PC-3 (cell line): ENCODE results near the gene ANKS1B. TPM values are rescaled to one million over a fixed set of nuclear protein-coding genes. Genes with fewer than 3 reads are reported as not detected.

Experiments
- ATAC-seq: fragments of 200-7000 bp; cut with Tn5 transposase; 2 replicates; pipeline ENCODE4 v1.9.1; 2020; ENCODE audit warnings: mild to moderate bottlenecking, moderate library complexity
- BruUV-seq: library from RNA; stranded (reverse); fragments of 400-500 nt; replicated peaks from 2 replicates; lab custom pipeline; 2021; lab: Mats Ljungman, UMichigan
- CTCF ChIA-PET: fragments of 300-600 bp; sonication (Branson Sonifier 250); formaldehyde crosslinking; loops from one replicate; lab custom pipeline; 2022; ENCODE audit warnings: antibody characterized with exemption; lab: Charles Lee
- POLR2A ChIA-PET: fragments of 300-600 bp; sonication (Branson Sonifier 250); formaldehyde crosslinking; loops from one replicate; lab custom pipeline; 2022; ENCODE audit warnings: antibody characterized with exemption; ENCODE audit not compliant: unreplicated experiment; lab: Charles Lee
- DNase-seq: peaks from one replicate; pipeline ENCODE4 v3.0.0-alpha.2; 2015
- H2AFZ ChIP-seq: fragments of 300-600 bp; sonication (generic); 2 replicates; pipeline ENCODE4 v1.6.0; 2016; ENCODE audit warnings: antibody characterized with exemption, low read length
- H3F3A ChIP-seq: fragments of 300-600 bp; sonication (generic); one replicate; pipeline ENCODE4 v1.6.0; 2017; ENCODE audit warnings: antibody characterized with exemption, low read length, control low read depth, mild to moderate bottlenecking; ENCODE audit not compliant: unreplicated experiment
- H3K27ac ChIP-seq: fragments of 300-600 bp; sonication (generic); 2 replicates; pipeline ENCODE4 v1.5.1; 2016; ENCODE audit warnings: mild to moderate bottlenecking, low read length
- H3K27me3 ChIP-seq: fragments of 300-600 bp; sonication (generic); 2 replicates; pipeline ENCODE4 v1.6.1; 2016; ENCODE audit warnings: low read length, mixed read lengths
- H3K36me3 ChIP-seq: fragments of 300-600 bp; sonication (generic); 2 replicates; pipeline ENCODE4 v1.6.1; 2016; ENCODE audit warnings: low read depth, mixed run types, low read length, mixed read lengths
- H3K4me1 ChIP-seq: fragments of 300-600 bp; sonication (generic); 2 replicates; pipeline ENCODE4 v1.5.1; 2016; ENCODE audit warnings: low read length; ENCODE audit not compliant: insufficient read depth
- H3K4me2 ChIP-seq: fragments of 300-600 bp; sonication (generic); 2 replicates; pipeline ENCODE4 v1.6.0; 2016; ENCODE audit warnings: low read length
- H3K4me3 ChIP-seq: fragments of 300-600 bp; sonication (generic); 2 replicates; pipeline ENCODE4 v1.5.1; 2016; ENCODE audit warnings: mild to moderate bottlenecking, low read length, mixed read lengths
- H3K79me2 ChIP-seq: fragments of 300-600 bp; sonication (generic); 2 replicates; pipeline ENCODE4 v1.6.1; 2017; ENCODE audit warnings: low read length, mixed read lengths
- H3K9ac ChIP-seq: fragments of 300-600 bp; sonication (generic); 2 replicates; pipeline ENCODE4 v1.6.0; 2016; ENCODE audit warnings: mild to moderate bottlenecking, low read length
- H3K9me2 ChIP-seq: fragments of 300-600 bp; sonication (generic); replicated peaks from 2 replicates; pipeline ENCODE4 v1.6.1; 2016; ENCODE audit warnings: mixed run types, low read length, mixed read lengths
- H3K9me3 ChIP-seq: fragments of 300-600 bp; sonication (generic); 2 replicates; pipeline ENCODE4 v1.6.1; 2016; ENCODE audit warnings: low read length, mixed read lengths
- H4K20me1 ChIP-seq: fragments of 300-600 bp; sonication (generic); 2 replicates; pipeline ENCODE4 v1.6.1; 2016; ENCODE audit warnings: low read length, mixed read lengths
- EZH2 ChIP-seq: fragments of 300-600 bp; sonication (generic); IDR thresholded peaks from one replicate; pipeline ENCODE4 v1.6.1; 2017; ENCODE audit warnings: antibody characterized with exemption, mild to moderate bottlenecking, low read length; ENCODE audit not compliant: unreplicated experiment
- EZH2phosphoT487 ChIP-seq: fragments of 300-600 bp; sonication (generic); IDR thresholded peaks from 2 replicates; pipeline ENCODE4 v1.6.1; 2018; ENCODE audit warnings: mild to moderate bottlenecking, antibody characterized with exemption, low read length, borderline replicate concordance
- intact Hi-C: fragments of 100-400 bp; cut with micrococcal nuclease; formaldehyde crosslinking; loops from 2 replicates; pipeline ENCODE4 v1.9.0; 2023
- total RNA-seq: library from RNA; depleted of rRNA; stranded (reverse); fragments of >200 nt; gene quantifications from 2 replicates; pipeline ENCODE4 v1.2.3, GENCODE V29; 2014
- TF ChIP-seq, protein P1 (sequence below): fragments of 300-600 bp; sonication (generic); conservative IDR thresholded peaks from 2 replicates; pipeline ENCODE4 v1.5.1; 2017; ENCODE audit warnings: antibody characterized with exemption, low read depth, mild to moderate bottlenecking, low read length

The ANKS1B gene
- total RNA-seq, 1 experiment from 2014 or later = 0.07 TPM

DNA sequence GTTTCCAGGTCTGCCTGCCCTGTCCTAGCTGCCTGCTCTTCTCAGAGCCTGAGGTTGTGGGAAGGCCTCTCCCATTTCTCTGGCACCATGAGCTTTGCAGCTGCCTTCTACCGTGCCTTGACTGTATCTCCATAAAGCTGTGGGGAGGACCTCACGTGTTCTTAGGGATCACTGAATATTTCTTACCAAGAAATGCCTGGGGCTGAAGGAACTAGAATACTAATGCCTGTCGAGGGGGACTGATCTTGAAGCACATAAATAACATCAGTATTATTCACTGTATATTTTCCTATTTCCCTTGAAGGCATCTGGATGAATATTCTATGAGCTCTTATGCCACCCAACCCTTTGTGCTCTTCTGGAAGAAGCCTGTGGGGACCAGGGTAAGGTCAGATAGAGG lies 1236.3 kb downstream of the ANKS1B start:
- H3K4me3 ChIP-seq = no peak overlapping the region
- no peaks in the 10 kb centered on the region for H3K27me3 ChIP-seq
- intact Hi-C loops = loop anchor here (5.0 kb wide), 1 partner anchor 54 kb away; no protein-coding TSS in a partner anchor
- DNase-seq (no peak), ATAC-seq (no peak)
- BruUV-seq = no TSS peak
- no peak overlapping the region for H3K4me2 ChIP-seq
- H3K4me1 ChIP-seq = peaks cover 17% of the 10 kb centered on the region
- no peak overlapping the region for H3K9ac ChIP-seq
- CTCF ChIA-PET = no interaction called here
- H3F3A ChIP-seq = no peaks in the 10 kb centered on the region
- no peaks in the 10 kb centered on the region for H3K9me2 ChIP-seq
- POLR2A ChIA-PET = no interaction called here
- no peaks in the 10 kb centered on the region for H3K79me2 ChIP-seq
- TF ChIP-seq EZH2phosphoT487 = no peak
- TF ChIP-seq, protein P1, sequence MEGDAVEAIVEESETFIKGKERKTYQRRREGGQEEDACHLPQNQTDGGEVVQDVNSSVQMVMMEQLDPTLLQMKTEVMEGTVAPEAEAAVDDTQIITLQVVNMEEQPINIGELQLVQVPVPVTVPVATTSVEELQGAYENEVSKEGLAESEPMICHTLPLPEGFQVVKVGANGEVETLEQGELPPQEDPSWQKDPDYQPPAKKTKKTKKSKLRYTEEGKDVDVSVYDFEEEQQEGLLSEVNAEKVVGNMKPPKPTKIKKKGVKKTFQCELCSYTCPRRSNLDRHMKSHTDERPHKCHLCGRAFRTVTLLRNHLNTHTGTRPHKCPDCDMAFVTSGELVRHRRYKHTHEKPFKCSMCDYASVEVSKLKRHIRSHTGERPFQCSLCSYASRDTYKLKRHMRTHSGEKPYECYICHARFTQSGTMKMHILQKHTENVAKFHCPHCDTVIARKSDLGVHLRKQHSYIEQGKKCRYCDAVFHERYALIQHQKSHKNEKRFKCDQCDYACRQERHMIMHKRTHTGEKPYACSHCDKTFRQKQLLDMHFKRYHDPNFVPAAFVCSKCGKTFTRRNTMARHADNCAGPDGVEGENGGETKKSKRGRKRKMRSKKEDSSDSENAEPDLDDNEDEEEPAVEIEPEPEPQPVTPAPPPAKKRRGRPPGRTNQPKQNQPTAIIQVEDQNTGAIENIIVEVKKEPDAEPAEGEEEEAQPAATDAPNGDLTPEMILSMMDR = no peak
- no peak for TF ChIP-seq EZH2
- H3K36me3 ChIP-seq = no peaks in the 10 kb centered on the region
- H4K20me1 ChIP-seq = no peaks in the 10 kb centered on the region
- no peak overlapping the region for H3K27ac ChIP-seq
- H2AFZ ChIP-seq = no peak overlapping the region
- H3K9me3 ChIP-seq = no peaks in the 10 kb centered on the region

DNA sequence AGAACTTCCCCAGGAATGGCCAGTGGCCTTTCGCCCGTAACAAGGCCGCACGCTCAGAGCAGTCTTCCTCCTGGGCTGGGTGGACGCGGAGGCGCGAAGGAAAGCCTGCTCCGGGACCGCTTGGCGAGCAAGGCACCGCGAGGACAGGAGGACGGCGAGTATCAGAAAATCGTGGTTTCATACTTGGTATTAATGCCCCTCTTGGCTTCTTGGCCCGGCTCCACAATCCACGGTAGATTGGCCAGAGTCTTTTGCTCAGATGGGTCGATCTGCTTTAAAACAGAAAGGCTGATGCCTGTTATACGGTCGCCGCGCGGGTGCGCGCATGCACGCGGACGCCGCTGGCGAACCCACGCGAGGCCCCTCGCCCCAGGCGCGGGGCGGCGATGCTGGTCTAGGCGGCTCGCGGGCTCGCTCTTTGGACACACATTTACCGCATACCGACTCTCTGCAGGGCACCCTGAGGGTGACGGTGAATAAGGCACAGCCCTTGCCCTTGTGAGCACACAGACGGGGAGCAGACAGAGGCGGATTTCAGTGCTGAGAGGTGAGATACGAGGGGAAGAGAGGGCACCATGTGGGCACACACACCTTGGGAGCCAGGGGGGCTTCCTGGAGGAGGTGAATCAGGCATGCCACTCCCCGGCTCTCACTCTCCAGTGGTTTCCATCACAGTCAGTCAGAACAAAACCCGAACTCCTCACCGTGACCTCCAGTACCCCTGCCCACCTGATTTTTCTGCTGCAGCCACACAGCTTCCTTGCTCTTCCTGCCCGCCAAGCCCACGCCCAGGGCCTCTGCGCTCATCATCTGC lies 1239.0 kb downstream of the ANKS1B start:
- H3K9ac ChIP-seq = peak overlapping the region; percentile 37
- ChIA-PET CTCF (no interaction called here), POLR2A (no interaction called here)
- peak overlapping the region; percentile 91 for H3K4me2 ChIP-seq
- H3K4me3 ChIP-seq = peak overlapping the region; percentile 65
- intact Hi-C loops = loop anchor here (5.0 kb wide), 1 partner anchor 57 kb away; no protein-coding TSS in a partner anchor
- no peaks in the 10 kb centered on the region for H3K9me2 ChIP-seq
- H3K4me1 ChIP-seq = peaks cover 12% of the 10 kb centered on the region
- no TSS peak for BruUV-seq
- no peak overlapping the region for H3K27ac ChIP-seq
- ATAC-seq (peak; percentile 33), DNase-seq (no peak)
- H4K20me1 ChIP-seq = no peaks in the 10 kb centered on the region
- no peaks in the 10 kb centered on the region for H3K27me3 ChIP-seq
- no peaks in the 10 kb centered on the region for H3K9me3 ChIP-seq
- no peaks in the 10 kb centered on the region for H3K36me3 ChIP-seq
- H2AFZ ChIP-seq = peak overlapping the region; percentile 79
- TF ChIP-seq, protein P1 = no peak
- no peak for TF ChIP-seq EZH2phosphoT487
- no peak for TF ChIP-seq EZH2
- H3K79me2 ChIP-seq = no peaks in the 10 kb centered on the region
- no peaks in the 10 kb centered on the region for H3F3A ChIP-seq

DNA sequence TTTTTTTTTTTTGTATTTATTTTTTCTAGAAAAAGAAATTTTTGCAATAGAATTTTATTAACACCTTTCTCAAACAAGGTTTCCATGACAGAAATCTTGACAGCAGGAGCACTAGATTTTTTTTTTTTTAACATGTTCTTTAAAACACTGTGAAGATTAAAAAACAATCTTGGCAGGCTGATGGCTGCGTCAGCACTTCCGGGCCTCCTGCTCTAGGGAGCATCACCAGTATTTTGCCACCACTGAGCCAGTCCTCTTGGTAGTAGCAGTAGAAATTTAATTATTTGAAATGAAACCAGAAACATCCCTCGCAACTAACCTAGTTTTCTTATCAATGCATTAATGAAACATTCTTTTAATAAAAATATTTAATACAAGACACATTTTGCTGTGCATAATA lies 1240.1 kb downstream of the ANKS1B start:
- POLR2A ChIA-PET = no interaction called here
- Histone ChIP-seq H3F3A (no peaks in the 10 kb centered on the region), H3K4me1 (peaks cover 17% of the 10 kb centered on the region), H3K27me3 (no peaks in the 10 kb centered on the region), H3K79me2 (no peaks in the 10 kb centered on the region), H4K20me1 (no peaks in the 10 kb centered on the region), H3K4me3 (no peak overlapping the region), H3K36me3 (no peaks in the 10 kb centered on the region), H3K4me2 (no peak overlapping the region), H3K27ac (no peak overlapping the region), H3K9me2 (no peaks in the 10 kb centered on the region), H3K9ac (no peak overlapping the region), H3K9me3 (no peaks in the 10 kb centered on the region), H2AFZ (no peak overlapping the region)
- intact Hi-C loops = loop anchor here (5.0 kb wide), 1 partner anchor 58 kb away; no protein-coding TSS in a partner anchor
- BruUV-seq = no TSS peak
- CTCF ChIA-PET = no interaction called here
- no peak for DNase-seq
- no peak for ATAC-seq
- TF ChIP-seq EZH2 (no peak), EZH2phosphoT487 (no peak)
- TF ChIP-seq, protein P1 = no peak
